Keratinocyte (primary cell): ENCODE data around the gene HOXB4.

Experiments used
- CTCF ChIP-seq, 3 experiments: IDR thresholded peaks in 1 of 3; conservative IDR thresholded peaks in 1 of 3; optimal IDR thresholded peaks in 1 of 3; 2 replicates in 2 of 3; 3 replicates in 1 of 3; pipeline versions ENCODE3 to v1.5.1; 2011; ENCODE audit warnings: low read length in 3 of 3, mild to moderate bottlenecking in 3 of 3, moderate library complexity in 2 of 3, control low read depth in 1 of 3, inconsistent platforms in 1 of 3; ENCODE audit not compliant: insufficient read depth in 2 of 3; ENCODE audit errors: extremely low read depth in 1 of 3
- EZH2 ChIP-seq: IDR thresholded peaks from one replicate; pipeline ENCODE4 v1.6.1; 2012; ENCODE audit warnings: inconsistent platforms, mild to moderate bottlenecking, low read length, moderate library complexity

GRCh38 chr17:48540213-48540612 is 37.9 kb downstream of the HOXB4 start:
- TF ChIP-seq CTCF (optimal IDR thresholded peaks at IDR 0.05 in 1 of 3, IDR thresholded peaks at IDR 0.05 in 1 of 3, conservative IDR thresholded peaks at IDR 0.05 in 1 of 3; ENCODE audit: extremely low read depth in 1 of 3, insufficient read depth in 2 of 3, low read length in 3 of 3), result no peak
- no peak for TF ChIP-seq EZH2
